Activated CD8-positive, alpha-beta memory T cell treated with anti-CD3 and anti-CD28 coated beads, Interleukin-2, amount 50 U/mL, for 4 hours (primary cell): Measurements from ENCODE around the gene UGT1A5.

ENCODE experiments used
- DNase-seq: peaks from one replicate; pipeline ENCODE4 v3.0.0-alpha.2; 2020

Gene UGT1A5

GRCh38 chr2:233811732-233812131, 99.0 kb downstream of the UGT1A5 start:
- no peak for DNase-seq

GRCh38 chr2:233813236-233814055, 100.7 kb downstream of the UGT1A5 start:
- no peak for DNase-seq

GRCh38 chr2:233814056-233814835, 101.5 kb downstream of the UGT1A5 start:
- DNase-seq: no peak

GRCh38 chr2:233815861-233816260, 103.2 kb downstream of the UGT1A5 start:
- DNase-seq: no peak

GRCh38 chr2:233816334-233816733, 103.6 kb downstream of the UGT1A5 start:
- no peak for DNase-seq

GRCh38 chr2:233816771-233817170, 104.1 kb downstream of the UGT1A5 start:
- DNase-seq: no peak

GRCh38 chr2:233817361-233817911, 104.7 kb downstream of the UGT1A5 start:
- no peak for DNase-seq

- no peak for DNase-seq
Observed at GRCh38 chr2:233817995-233818638, 105.4 kb downstream of the UGT1A5 start.

- DNase-seq: no peak
Observed at GRCh38 chr2:233818639-233819621, 106.2 kb downstream of the UGT1A5 start.

- DNase-seq: no peak
Observed at GRCh38 chr2:233819884-233820773, 107.4 kb downstream of the UGT1A5 start.

- no peak for DNase-seq
Observed at GRCh38 chr2:233820774-233821105, 108.0 kb downstream of the UGT1A5 start.

- DNase-seq: no peak
Observed at GRCh38 chr2:233821196-233821595, 108.5 kb downstream of the UGT1A5 start.

- DNase-seq: no peak
Observed at GRCh38 chr2:233821709-233822100, 109.0 kb downstream of the UGT1A5 start.

GRCh38 chr2:233822101-233822771, 109.5 kb downstream of the UGT1A5 start:
- no peak for DNase-seq
